ENCODE measurements around the gene SRGAP2B.
"Not testable (repeated sequence)": the region's sequence is repeated elsewhere in the genome, so short reads cannot be mapped to it uniquely, and the experiment has no call there.

DNA sequence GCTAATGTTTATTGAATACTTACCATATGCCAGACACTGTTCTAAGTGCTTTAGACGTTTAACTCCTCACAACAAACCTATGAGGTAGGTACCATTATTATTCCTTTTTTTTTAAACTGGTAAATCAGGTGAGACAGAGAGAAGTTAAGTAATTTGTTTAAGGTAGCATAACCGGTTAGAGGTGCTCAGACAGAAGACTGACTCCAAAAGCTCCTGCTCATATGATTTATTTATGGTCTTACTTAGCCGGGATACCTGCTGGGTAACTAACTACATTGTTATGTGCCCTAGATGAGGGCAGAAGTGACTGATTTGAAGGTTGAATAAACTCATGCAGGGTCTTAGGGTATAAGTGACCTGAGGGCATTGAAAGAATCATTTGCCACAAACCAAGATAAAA, 17.6 kb upstream of the SRGAP2B start:
- TF ChIP-seq, protein P1, sequence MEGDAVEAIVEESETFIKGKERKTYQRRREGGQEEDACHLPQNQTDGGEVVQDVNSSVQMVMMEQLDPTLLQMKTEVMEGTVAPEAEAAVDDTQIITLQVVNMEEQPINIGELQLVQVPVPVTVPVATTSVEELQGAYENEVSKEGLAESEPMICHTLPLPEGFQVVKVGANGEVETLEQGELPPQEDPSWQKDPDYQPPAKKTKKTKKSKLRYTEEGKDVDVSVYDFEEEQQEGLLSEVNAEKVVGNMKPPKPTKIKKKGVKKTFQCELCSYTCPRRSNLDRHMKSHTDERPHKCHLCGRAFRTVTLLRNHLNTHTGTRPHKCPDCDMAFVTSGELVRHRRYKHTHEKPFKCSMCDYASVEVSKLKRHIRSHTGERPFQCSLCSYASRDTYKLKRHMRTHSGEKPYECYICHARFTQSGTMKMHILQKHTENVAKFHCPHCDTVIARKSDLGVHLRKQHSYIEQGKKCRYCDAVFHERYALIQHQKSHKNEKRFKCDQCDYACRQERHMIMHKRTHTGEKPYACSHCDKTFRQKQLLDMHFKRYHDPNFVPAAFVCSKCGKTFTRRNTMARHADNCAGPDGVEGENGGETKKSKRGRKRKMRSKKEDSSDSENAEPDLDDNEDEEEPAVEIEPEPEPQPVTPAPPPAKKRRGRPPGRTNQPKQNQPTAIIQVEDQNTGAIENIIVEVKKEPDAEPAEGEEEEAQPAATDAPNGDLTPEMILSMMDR (optimal IDR thresholded peaks at IDR 0.05 in 1 of 3, IDR thresholded peaks at IDR 0.05 in 1 of 3, conservative IDR thresholded peaks at IDR 0.05 in 1 of 3; ENCODE audit: extremely low read depth in 1 of 3, insufficient read depth in 2 of 3, low read length in 3 of 3) = not testable (repeated sequence)
- not testable (repeated sequence) for TF ChIP-seq EZH2 (IDR thresholded peaks at IDR 0.05; ENCODE audit: low read length)
